Calu3 (cell line): ENCODE data around the gene TGFBR3. TPM values are rescaled to one million over a fixed set of nuclear protein-coding genes. Genes with fewer than 3 reads are reported as not detected.

Experiments
- BruUV-seq: library from RNA; stranded (reverse); fragments of 400-500 nt; replicated peaks from 2 replicates; lab custom pipeline; 2021; lab: Mats Ljungman, UMichigan
- CTCF ChIA-PET: fragments of 300-600 bp; sonication (Branson Sonifier 250); formaldehyde crosslinking; loops from one replicate; lab custom pipeline; 2022; ENCODE audit warnings: antibody characterized with exemption; lab: Charles Lee
- DNase-seq: peaks from one replicate; pipeline ENCODE4 v3.0.0; 2022
- H3K27ac Mint-ChIP-seq: one replicate; pipeline ENCODE4 v1.8.0; 2022; ENCODE audit warnings: mixed read lengths; ENCODE audit not compliant: unreplicated experiment
- H3K27me3 Mint-ChIP-seq: one replicate; pipeline ENCODE4 v1.8.0; 2022; ENCODE audit warnings: mixed read lengths; ENCODE audit not compliant: unreplicated experiment
- H3K36me3 Mint-ChIP-seq: one replicate; pipeline ENCODE4 v1.8.0; 2022; ENCODE audit warnings: mild to moderate bottlenecking, moderate library complexity, mixed read lengths; ENCODE audit not compliant: insufficient read depth, unreplicated experiment
- H3K4me1 Mint-ChIP-seq: one replicate; pipeline ENCODE4 v1.8.0; 2022; ENCODE audit warnings: mild to moderate bottlenecking, low read depth, mixed read lengths; ENCODE audit not compliant: unreplicated experiment
- H3K4me3 Mint-ChIP-seq: one replicate; pipeline ENCODE4 v1.8.0; 2022; ENCODE audit warnings: mild to moderate bottlenecking, low read depth, moderate library complexity, mixed read lengths; ENCODE audit not compliant: unreplicated experiment
- H3K9me3 Mint-ChIP-seq: one replicate; pipeline ENCODE4 v1.8.0; 2022; ENCODE audit warnings: low read depth, mixed read lengths; ENCODE audit not compliant: unreplicated experiment
- intact Hi-C: fragments of 100-400 bp; cut with micrococcal nuclease; formaldehyde crosslinking; loops from one replicate; pipeline ENCODE4 v1.10.0; 2022; ENCODE audit not compliant: unreplicated experiment
- total RNA-seq: library from RNA; stranded (reverse); gene quantifications from 2 replicates; pipeline ENCODE4 v1.2.3, GENCODE V29; 2022
- TF ChIP-seq, protein P1 (sequence below): fragments of 200-600 bp; IDR thresholded peaks from one replicate; pipeline ENCODE4 v1.8.0; 2022; ENCODE audit warnings: antibody characterized with exemption; ENCODE audit not compliant: unreplicated experiment

The TGFBR3 gene
- total RNA-seq, 1 experiment from 2014 or later: 10.8 TPM

DNA sequence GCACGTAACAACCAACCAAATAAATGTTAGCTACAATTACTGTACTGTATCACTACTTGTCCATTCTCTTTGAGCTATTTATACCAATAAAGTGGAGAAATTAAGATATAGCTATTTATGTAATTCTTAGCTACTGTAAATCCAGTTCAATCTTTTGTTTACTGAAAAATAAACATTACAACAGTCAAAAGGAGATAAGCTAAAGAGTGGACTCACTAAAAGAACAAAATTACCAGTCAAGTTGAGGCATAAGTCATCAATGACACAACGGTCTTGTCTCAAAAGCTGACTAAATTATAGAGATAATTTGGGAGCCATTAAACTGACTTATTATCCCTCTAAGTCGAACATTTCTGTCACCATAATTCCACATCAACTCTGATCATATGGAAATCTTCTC is 22.5 kb downstream of the TGFBR3 start:
- H3K27me3 Mint-ChIP-seq: no peaks in the 10 kb centered on the region
- H3K4me3 Mint-ChIP-seq: no peak overlapping the region
- H3K4me1 Mint-ChIP-seq: no peaks in the 10 kb centered on the region
- CTCF ChIA-PET: interaction anchor here (1.1 kb wide), 1 partner anchor 20 kb away, joined by 3 read pairs; no protein-coding TSS in a partner anchor
- no peaks in the 10 kb centered on the region for H3K9me3 Mint-ChIP-seq
- no peak for DNase-seq
- H3K27ac Mint-ChIP-seq: no peak overlapping the region
- TF ChIP-seq, protein P1, sequence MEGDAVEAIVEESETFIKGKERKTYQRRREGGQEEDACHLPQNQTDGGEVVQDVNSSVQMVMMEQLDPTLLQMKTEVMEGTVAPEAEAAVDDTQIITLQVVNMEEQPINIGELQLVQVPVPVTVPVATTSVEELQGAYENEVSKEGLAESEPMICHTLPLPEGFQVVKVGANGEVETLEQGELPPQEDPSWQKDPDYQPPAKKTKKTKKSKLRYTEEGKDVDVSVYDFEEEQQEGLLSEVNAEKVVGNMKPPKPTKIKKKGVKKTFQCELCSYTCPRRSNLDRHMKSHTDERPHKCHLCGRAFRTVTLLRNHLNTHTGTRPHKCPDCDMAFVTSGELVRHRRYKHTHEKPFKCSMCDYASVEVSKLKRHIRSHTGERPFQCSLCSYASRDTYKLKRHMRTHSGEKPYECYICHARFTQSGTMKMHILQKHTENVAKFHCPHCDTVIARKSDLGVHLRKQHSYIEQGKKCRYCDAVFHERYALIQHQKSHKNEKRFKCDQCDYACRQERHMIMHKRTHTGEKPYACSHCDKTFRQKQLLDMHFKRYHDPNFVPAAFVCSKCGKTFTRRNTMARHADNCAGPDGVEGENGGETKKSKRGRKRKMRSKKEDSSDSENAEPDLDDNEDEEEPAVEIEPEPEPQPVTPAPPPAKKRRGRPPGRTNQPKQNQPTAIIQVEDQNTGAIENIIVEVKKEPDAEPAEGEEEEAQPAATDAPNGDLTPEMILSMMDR: no peak
- no peaks in the 10 kb centered on the region for H3K36me3 Mint-ChIP-seq
- no TSS peak for BruUV-seq
- intact Hi-C loops: no loop called here

DNA sequence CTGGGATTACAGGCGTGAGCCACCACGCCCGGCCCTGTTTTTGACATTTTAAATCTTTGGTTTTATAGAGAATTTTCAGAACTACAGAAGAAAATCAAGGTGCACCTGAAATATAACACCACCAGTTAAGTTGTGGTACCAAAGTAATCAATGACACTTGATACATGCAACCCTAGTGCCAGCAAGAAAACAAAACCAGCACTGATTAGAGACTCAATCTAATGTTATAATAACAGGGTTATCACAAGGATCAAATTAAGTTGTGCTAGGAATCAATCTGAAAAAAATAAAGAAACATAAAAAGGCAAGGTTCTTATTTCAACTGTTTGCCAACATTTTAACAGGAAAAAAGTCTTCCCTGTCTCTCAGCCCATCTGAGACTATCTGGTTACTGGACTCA is 23.8 kb downstream of the TGFBR3 start:
- intact Hi-C loops: no loop called here
- TF ChIP-seq, protein P1: no peak
- no TSS peak for BruUV-seq
- Mint-ChIP-seq H3K27ac (no peak overlapping the region), H3K27me3 (no peaks in the 10 kb centered on the region), H3K4me3 (no peak overlapping the region), H3K36me3 (no peaks in the 10 kb centered on the region), H3K9me3 (no peaks in the 10 kb centered on the region), H3K4me1 (no peaks in the 10 kb centered on the region)
- CTCF ChIA-PET: interaction anchor here (0.7 kb wide), 1 partner anchor 64 kb away, joined by 4 read pairs; no protein-coding TSS in a partner anchor
- DNase-seq: no peak

DNA sequence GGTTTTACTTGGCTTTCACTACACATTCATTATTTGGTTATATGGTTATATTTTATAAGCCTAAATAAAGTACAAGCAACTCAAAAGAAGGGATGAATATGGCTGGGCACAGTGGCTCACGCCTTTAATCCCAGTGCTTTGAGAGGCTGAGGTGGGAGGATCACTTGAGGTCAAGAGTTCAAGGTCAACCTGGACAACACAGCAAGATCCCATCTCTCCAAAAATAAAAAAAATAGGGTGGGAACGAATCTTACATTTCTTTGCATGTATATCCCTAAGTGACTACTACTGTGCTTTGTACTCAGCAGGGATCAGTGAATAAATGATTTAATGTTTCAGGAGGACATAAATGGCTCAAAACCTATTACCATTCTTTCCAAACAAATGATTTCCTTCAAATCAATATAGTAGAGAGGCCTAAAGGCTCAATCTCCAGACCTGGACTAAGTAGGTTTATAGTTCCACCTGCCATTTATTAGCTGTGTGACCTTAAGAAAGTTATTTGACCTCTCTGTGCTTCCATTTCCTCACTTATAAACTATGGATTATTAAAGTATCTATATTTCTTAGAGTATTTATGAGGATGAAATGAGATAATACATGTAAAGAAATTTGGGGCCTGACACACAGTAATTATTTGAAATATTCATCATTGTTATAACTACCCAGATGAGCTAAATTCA is 28.3 kb downstream of the TGFBR3 start:
- no peak overlapping the region for H3K27ac Mint-ChIP-seq
- no peaks in the 10 kb centered on the region for H3K27me3 Mint-ChIP-seq
- H3K4me1 Mint-ChIP-seq: no peaks in the 10 kb centered on the region
- TF ChIP-seq, protein P1: no peak
- DNase-seq: no peak
- CTCF ChIA-PET: interaction anchor here (0.7 kb wide), 2 partner anchors 75 to 208 kb away, joined by 3 to 9 read pairs; no protein-coding TSS in a partner anchor
- no peaks in the 10 kb centered on the region for H3K9me3 Mint-ChIP-seq
- H3K36me3 Mint-ChIP-seq: no peaks in the 10 kb centered on the region
- H3K4me3 Mint-ChIP-seq: no peak overlapping the region
- no TSS peak for BruUV-seq
- intact Hi-C loops: no loop called here

DNA sequence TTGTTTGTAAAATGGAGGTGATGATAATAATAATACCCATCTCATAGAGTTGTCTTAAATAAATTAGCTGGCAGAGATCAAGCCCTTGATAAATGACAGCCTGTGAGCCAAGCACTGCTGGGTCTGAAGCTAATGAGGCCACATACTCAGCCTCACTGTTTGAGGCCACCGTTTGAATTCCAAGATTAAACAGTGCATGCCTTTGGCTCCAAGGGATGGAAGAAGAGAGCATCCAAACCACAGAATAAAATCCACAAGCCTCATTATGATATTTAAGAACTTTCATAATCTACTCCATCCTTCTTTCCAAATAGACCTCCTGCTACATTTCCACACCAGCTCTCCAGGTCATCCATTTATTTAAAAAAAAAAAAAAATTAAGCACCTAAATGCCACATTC is 29.0 kb downstream of the TGFBR3 start:
- TF ChIP-seq, protein P1: no peak
- Mint-ChIP-seq H3K36me3 (no peaks in the 10 kb centered on the region), H3K27ac (no peak overlapping the region), H3K4me1 (no peaks in the 10 kb centered on the region), H3K4me3 (no peak overlapping the region), H3K27me3 (no peaks in the 10 kb centered on the region), H3K9me3 (no peaks in the 10 kb centered on the region)
- intact Hi-C loops: no loop called here
- no TSS peak for BruUV-seq
- CTCF ChIA-PET: interaction anchor here (0.7 kb wide), 1 partner anchor 209 kb away, joined by 3 read pairs; no protein-coding TSS in a partner anchor
- DNase-seq: no peak
